ENCODE measurements around the gene PCDHA10. TPM values are rescaled to one million over a fixed set of nuclear protein-coding genes. Genes with fewer than 3 reads are reported as not detected.

The PCDHA10 gene
- total RNA-seq, 1 donor from 2014 or later = not detected

GRCh38 chr5:140916325-140916724 lies 60.6 kb downstream of the PCDHA10 start:
- intact Hi-C loops (cut with micrococcal nuclease) = no loop called here

More at GRCh38 chr5:140916325-140916724, 60.6 kb downstream of the PCDHA10 start:
- DNase-seq (no peak), ATAC-seq (ENCODE audit: low read depth) (no peak)
- Mint-ChIP-seq H3K4me3 (no peak overlapping the region), H3K4me1 (no peaks in the 10 kb centered on the region), H3K27ac (no peak overlapping the region), H3K36me3 (ENCODE audit: low read depth) (no peaks in the 10 kb centered on the region), H3K9me3 (peaks cover 18% of the 10 kb centered on the region), H3K27me3 (peaks cover 3% of the 10 kb centered on the region)
- CTCF ChIA-PET = no interaction called here
- no peak for TF ChIP-seq CTCF (IDR thresholded peaks at IDR 0.05)
- POLR2A ChIA-PET = no interaction called here

Other genes starting within 250 kb of the PCDHA10 start
- gene CD14, start 222.7 kb upstream of the PCDHA10 start, total RNA-seq = 0.54 and 1.2 TPM in 2 replicates
- gene TMCO6, start 216.4 kb upstream of the PCDHA10 start, total RNA-seq = 20.1 and 23.3 TPM in 2 replicates
- gene NDUFA2, start 208.3 kb upstream of the PCDHA10 start, total RNA-seq = 52.2 and 63.6 TPM in 2 replicates
- 104 and 114 TPM in 2 replicates for gene IK, start 208.1 kb upstream of the PCDHA10 start, total RNA-seq
- 33.8 and 36.9 TPM in 2 replicates for gene WDR55, start 191.0 kb upstream of the PCDHA10 start, total RNA-seq
- gene DND1, start 182.3 kb upstream of the PCDHA10 start, total RNA-seq = 2.6 and 3.4 TPM in 2 replicates
- gene HARS1, start 164.5 kb upstream of the PCDHA10 start, total RNA-seq = 78.2 and 84.0 TPM in 2 replicates
- gene HARS2, start 164.4 kb upstream of the PCDHA10 start, total RNA-seq = 45.7 and 48.5 TPM in 2 replicates
- 67.8 and 70.2 TPM in 2 replicates for gene ZMAT2, start 155.4 kb upstream of the PCDHA10 start, total RNA-seq
- gene PCDHA1, start 69.8 kb upstream of the PCDHA10 start, total RNA-seq = not detected in 2 replicates
- gene PCDHA2, start 61.0 kb upstream of the PCDHA10 start, total RNA-seq = not detected in 2 replicates
- not detected in 2 replicates for gene PCDHA3, start 54.8 kb upstream of the PCDHA10 start, total RNA-seq
- gene PCDHA4, start 48.8 kb upstream of the PCDHA10 start, total RNA-seq = not detected in 2 replicates
- gene PCDHA5, start 34.3 kb upstream of the PCDHA10 start, total RNA-seq = not detected in 2 replicates
- not detected in 2 replicates for gene PCDHA6, start 27.9 kb upstream of the PCDHA10 start, total RNA-seq
- not detected in 2 replicates for gene PCDHA7, start 21.6 kb upstream of the PCDHA10 start, total RNA-seq
- gene PCDHA8, start 14.7 kb upstream of the PCDHA10 start, total RNA-seq = not detected in 2 replicates
- gene PCDHA9, start 7.5 kb upstream of the PCDHA10 start, total RNA-seq = not detected in 2 replicates
- not detected in 2 replicates for gene PCDHA11, start 13.1 kb downstream of the PCDHA10 start, total RNA-seq
- not detected in 2 replicates for gene PCDHA12, start 19.4 kb downstream of the PCDHA10 start, total RNA-seq
- not detected in 2 replicates for gene PCDHA13, start 26.2 kb downstream of the PCDHA10 start, total RNA-seq
- not detected in 2 replicates for gene PCDHAC1, start 70.4 kb downstream of the PCDHA10 start, total RNA-seq
- gene PCDHAC2, start 110.6 kb downstream of the PCDHA10 start, total RNA-seq = not detected in 2 replicates
- gene PCDHB1, start 195.5 kb downstream of the PCDHA10 start, total RNA-seq = not detected in 2 replicates
- gene PCDHB2, start 238.7 kb downstream of the PCDHA10 start, total RNA-seq = not detected in 2 replicates
- 0.07 TPM in 1 of 2 replicates, not detected in the other for gene PCDHB3, start 244.6 kb downstream of the PCDHA10 start, total RNA-seq